HEK293T (cell line): ENCODE measurements around the gene TMEM121.

Experiments
- SUZ12 ChIP-seq: fragments of 450-650 bp; IDR thresholded peaks from 2 replicates; pipeline ENCODE4 v1.6.1; 2016; ENCODE audit warnings: mild to moderate bottlenecking
- TARDBP ChIP-seq: fragments of 450-650 bp; IDR thresholded peaks from 2 replicates; pipeline ENCODE4 v1.6.1; 2016

DNA sequence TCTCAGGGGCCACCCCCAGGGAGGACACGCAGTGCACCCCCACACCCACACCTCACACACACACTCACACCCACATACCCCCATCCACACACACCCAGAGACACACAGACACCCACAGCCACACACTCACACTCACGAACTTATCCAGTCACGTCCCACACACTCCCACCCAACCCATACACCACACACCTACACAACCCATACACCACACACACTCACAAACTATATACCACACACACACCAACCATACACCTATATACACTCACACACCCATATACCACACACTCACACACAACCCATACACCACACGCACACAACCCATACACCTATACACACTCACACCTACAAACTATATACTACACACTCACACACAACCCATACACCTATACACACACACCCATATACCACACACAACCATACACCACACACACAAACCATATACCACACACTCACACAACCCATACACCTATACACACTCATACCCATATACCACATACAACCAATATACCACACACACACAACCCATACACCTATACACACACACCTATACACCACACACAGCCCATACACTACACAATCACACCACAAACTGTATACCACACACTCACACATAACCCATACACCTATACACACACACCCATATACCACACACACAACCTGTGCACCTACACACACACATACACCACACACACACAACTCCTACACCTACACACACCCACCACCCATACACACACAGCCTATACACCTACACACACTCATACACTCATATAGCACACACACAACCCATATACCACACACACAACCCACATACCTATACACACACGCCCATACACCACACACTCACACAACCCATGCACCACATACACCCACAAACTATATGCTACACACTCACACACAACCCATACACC, 42.7 kb downstream of the TMEM121 start:
- TF ChIP-seq TARDBP: no peak
- TF ChIP-seq SUZ12: no peak
